Mesendoderm (in vitro differentiated cells): ENCODE data around the gene CLEC4G.

Source experiments
- DNase-seq: peaks from one replicate; pipeline ENCODE4 v3.0.0; 2013
- H2AK5ac ChIP-seq: 2 replicates; pipeline ENCODE4 v1.6.1; 2013; ENCODE audit warnings: low read length, inconsistent platforms
- H2BK120ac ChIP-seq: 2 replicates; pipeline ENCODE4 v1.6.1; 2013; ENCODE audit warnings: low read depth, mild to moderate bottlenecking, low read length, moderate library complexity, mixed read lengths
- H2BK15ac ChIP-seq: replicated peaks from 2 replicates; pipeline ENCODE4 v1.6.1; 2013; ENCODE audit warnings: low read depth, mild to moderate bottlenecking, moderate library complexity
- H2BK5ac ChIP-seq: 2 replicates; pipeline ENCODE4 v1.6.1; 2013; ENCODE audit warnings: low read length, inconsistent platforms
- H3K18ac ChIP-seq: 2 replicates; pipeline ENCODE4 v1.6.1; 2013; ENCODE audit warnings: mild to moderate bottlenecking, low read length, mixed read lengths
- H3K23ac ChIP-seq: one replicate; pipeline ENCODE4 v1.6.1; 2013; ENCODE audit warnings: low read length
- H3K27ac ChIP-seq: 2 replicates; pipeline ENCODE4 v1.5.1; 2013; ENCODE audit warnings: low read depth, mild to moderate bottlenecking, inconsistent platforms, low read length, moderate library complexity
- H3K27me3 ChIP-seq: 2 replicates; pipeline ENCODE4 v1.6.1; 2013; ENCODE audit warnings: low read length, control low read depth, mild to moderate bottlenecking, inconsistent platforms; ENCODE audit not compliant: insufficient read depth, poor library complexity
- H3K36me3 ChIP-seq: 2 replicates; pipeline ENCODE4 v1.6.1; 2013; ENCODE audit warnings: low read length, inconsistent platforms; ENCODE audit not compliant: control insufficient read depth, insufficient read depth
- H3K4ac ChIP-seq: one replicate; pipeline ENCODE4 v1.6.1; 2013; ENCODE audit warnings: low read depth, mild to moderate bottlenecking, low read length, moderate library complexity
- H3K4me1 ChIP-seq: 2 replicates; pipeline ENCODE4 v1.6.1; 2013; ENCODE audit warnings: low read depth, low read length, inconsistent platforms; ENCODE audit not compliant: control insufficient read depth
- H3K4me2 ChIP-seq: 2 replicates; pipeline ENCODE4 v1.6.1; 2013; ENCODE audit warnings: low read length
- H3K4me3 ChIP-seq: 2 replicates; pipeline ENCODE4 v1.5.1; 2013; ENCODE audit warnings: mild to moderate bottlenecking, low read length
- H3K56ac ChIP-seq: one replicate; pipeline ENCODE4 v1.6.1; 2013; ENCODE audit warnings: low read length
- H3K79me1 ChIP-seq: 2 replicates; pipeline ENCODE4 v1.6.1; 2013; ENCODE audit warnings: low read length, inconsistent platforms
- H3K79me2 ChIP-seq: 2 replicates; pipeline ENCODE4 v1.6.1; 2013; ENCODE audit warnings: mild to moderate bottlenecking, low read length; ENCODE audit not compliant: control insufficient read depth, insufficient read depth
- H3K9ac ChIP-seq: 2 replicates; pipeline ENCODE4 v1.6.1; 2013; ENCODE audit warnings: low read length, inconsistent platforms
- H4K5ac ChIP-seq: one replicate; pipeline ENCODE4 v1.6.1; 2013; ENCODE audit warnings: low read length
- H4K8ac ChIP-seq: one replicate; pipeline ENCODE4 v1.6.1; 2013; ENCODE audit warnings: low read depth, mild to moderate bottlenecking, control low read depth, low read length, moderate library complexity
- WGBS: extraction: QIAGEN DNeasy Blood & Tissue Kit; methylation state at CpG from one replicate; pipeline ENCODE4 v1.1.7; 2013; ENCODE audit warnings: low lambda C conversion rate, missing lambda C conversion rate; ENCODE audit not compliant: insufficient coverage; ENCODE audit errors: extremely low coverage; 5-methylcytosine and 5-hydroxymethylcytosine counted together

Gene CLEC4G

GRCh38 chr19:7689165-7689564, 42.7 kb downstream of the CLEC4G start:
- Histone ChIP-seq H3K9ac (no peak overlapping the region), H4K8ac (no peak overlapping the region), H3K23ac (no peak overlapping the region), H2AK5ac (no peak overlapping the region), H3K36me3 (no peaks in the 10 kb centered on the region), H3K27me3 (no peaks in the 10 kb centered on the region), H3K18ac (no peak overlapping the region), H2BK5ac (no peak overlapping the region), H3K4me2 (no peak overlapping the region), H3K56ac (no peak overlapping the region), H3K79me1 (no peaks in the 10 kb centered on the region), H3K27ac (no peak overlapping the region), H4K5ac (no peak overlapping the region), H3K79me2 (no peaks in the 10 kb centered on the region), H3K4me3 (no peak overlapping the region), H2BK120ac (no peak overlapping the region), H2BK15ac (no peak overlapping the region), H3K4ac (no peak overlapping the region), H3K4me1 (no peaks in the 10 kb centered on the region)
- no peak for DNase-seq
- no CpG with 5 or more reads among the region's 23 CpGs for WGBS

- no peaks in the 10 kb centered on the region for H3K4me1 ChIP-seq
- no peaks in the 10 kb centered on the region for H3K36me3 ChIP-seq
- no peak overlapping the region for H4K5ac ChIP-seq
- no peak overlapping the region for H3K56ac ChIP-seq
- H2BK15ac ChIP-seq: no peak overlapping the region
- no peak overlapping the region for H3K4me2 ChIP-seq
- no peak overlapping the region for H4K8ac ChIP-seq
- H3K27me3 ChIP-seq: no peaks in the 10 kb centered on the region
- no peak overlapping the region for H2AK5ac ChIP-seq
- no peak overlapping the region for H3K4ac ChIP-seq
- H2BK5ac ChIP-seq: no peak overlapping the region
- no peak overlapping the region for H3K27ac ChIP-seq
- DNase-seq: no peak
- H3K79me2 ChIP-seq: no peaks in the 10 kb centered on the region
- WGBS: no CpG with 5 or more reads among the region's 12 CpGs
- no peak overlapping the region for H2BK120ac ChIP-seq
- no peak overlapping the region for H3K9ac ChIP-seq
- no peak overlapping the region for H3K23ac ChIP-seq
- H3K79me1 ChIP-seq: no peaks in the 10 kb centered on the region
- H3K18ac ChIP-seq: no peak overlapping the region
- no peak overlapping the region for H3K4me3 ChIP-seq
These were observed 44.7 kb downstream of the CLEC4G start for GRCh38 chr19:7687177-7687576.

GRCh38 chr19:7685546-7686445, 46.1 kb downstream of the CLEC4G start:
- no peak overlapping the region for H4K5ac ChIP-seq
- DNase-seq: no peak
- no peak overlapping the region for H3K18ac ChIP-seq
- H3K27ac ChIP-seq: no peak overlapping the region
- H3K79me2 ChIP-seq: peaks cover 4% of the 10 kb centered on the region
- no peak overlapping the region for H3K4ac ChIP-seq
- no peak overlapping the region for H2BK15ac ChIP-seq
- H3K4me3 ChIP-seq: no peak overlapping the region
- peaks cover 3% of the 10 kb centered on the region for H3K79me1 ChIP-seq
- no peak overlapping the region for H2AK5ac ChIP-seq
- no peak overlapping the region for H3K9ac ChIP-seq
- no peak overlapping the region for H2BK120ac ChIP-seq
- no peak overlapping the region for H3K23ac ChIP-seq
- WGBS: no CpG with 5 or more reads among the region's 19 CpGs
- H3K56ac ChIP-seq: no peak overlapping the region
- no peaks in the 10 kb centered on the region for H3K36me3 ChIP-seq
- H2BK5ac ChIP-seq: no peak overlapping the region
- no peaks in the 10 kb centered on the region for H3K27me3 ChIP-seq
- H4K8ac ChIP-seq: no peak overlapping the region
- H3K4me1 ChIP-seq: peaks cover 3% of the 10 kb centered on the region
- H3K4me2 ChIP-seq: no peak overlapping the region

DNA sequence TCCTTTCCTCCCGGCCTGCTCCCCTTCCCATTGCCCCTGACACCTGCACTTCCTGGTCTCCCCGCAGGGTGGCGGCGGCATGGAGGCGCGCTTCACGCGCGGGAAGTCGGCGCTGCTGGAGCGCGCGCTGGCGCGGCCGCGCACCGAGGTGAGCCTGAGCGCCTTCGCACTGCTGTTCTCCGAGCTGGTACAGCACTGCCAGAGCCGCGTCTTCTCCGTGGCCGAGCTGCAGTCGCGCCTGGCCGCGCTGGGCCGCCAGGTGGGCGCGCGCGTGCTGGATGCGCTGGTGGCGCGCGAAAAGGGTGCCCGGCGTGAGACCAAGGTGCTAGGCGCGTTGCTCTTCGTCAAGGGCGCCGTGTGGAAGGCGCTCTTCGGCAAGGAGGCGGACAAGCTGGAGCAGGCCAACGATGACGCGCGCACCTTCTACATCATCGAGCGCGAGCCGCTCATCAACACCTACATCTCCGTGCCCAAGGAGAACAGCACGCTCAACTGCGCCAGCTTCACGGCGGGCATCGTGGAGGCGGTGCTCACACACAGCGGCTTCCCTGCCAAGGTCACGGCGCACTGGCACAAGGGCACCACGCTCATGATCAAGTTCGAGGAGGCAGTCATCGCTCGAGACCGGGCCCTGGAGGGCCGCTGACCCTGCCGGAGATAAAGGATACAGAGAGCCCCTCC, 49.6 kb downstream of the CLEC4G start:
- Histone ChIP-seq H3K79me2 (peaks cover 4% of the 10 kb centered on the region), H3K27ac (no peak overlapping the region), H2BK5ac (no peak overlapping the region), H3K56ac (peak overlapping the region; percentile 85), H4K8ac (no peak overlapping the region), H3K79me1 (peaks cover 3% of the 10 kb centered on the region), H3K27me3 (no peaks in the 10 kb centered on the region), H3K4me1 (peaks cover 3% of the 10 kb centered on the region), H3K4me2 (no peak overlapping the region), H3K36me3 (no peaks in the 10 kb centered on the region), H2BK120ac (no peak overlapping the region), H3K4ac (no peak overlapping the region), H3K18ac (no peak overlapping the region), H2AK5ac (no peak overlapping the region), H4K5ac (no peak overlapping the region), H2BK15ac (no peak overlapping the region), H3K9ac (peak overlapping the region; percentile 70), H3K23ac (no peak overlapping the region), H3K4me3 (no peak overlapping the region)
- no CpG with 5 or more reads among the region's 74 CpGs for WGBS
- no peak for DNase-seq

- DNase-seq: peak; percentile 95
- peaks cover 3% of the 10 kb centered on the region for H3K79me1 ChIP-seq
- WGBS: no CpG with 5 or more reads among the region's 43 CpGs
These were observed 50.4 kb downstream of the CLEC4G start for GRCh38 chr19:7681340-7682174.

More at GRCh38 chr19:7681340-7682174, 50.4 kb downstream of the CLEC4G start:
- peaks cover 3% of the 10 kb centered on the region for H3K4me1 ChIP-seq
- H2BK15ac ChIP-seq: no peak overlapping the region
- H4K5ac ChIP-seq: no peak overlapping the region
- no peak overlapping the region for H4K8ac ChIP-seq
- no peak overlapping the region for H2BK5ac ChIP-seq
- H3K23ac ChIP-seq: no peak overlapping the region
- peak overlapping the region; percentile 85 for H3K4me3 ChIP-seq
- no peak overlapping the region for H2BK120ac ChIP-seq
- H3K79me2 ChIP-seq: peaks cover 4% of the 10 kb centered on the region
- H3K18ac ChIP-seq: no peak overlapping the region
- H3K56ac ChIP-seq: peak overlapping the region; percentile 89
- H3K9ac ChIP-seq: peak overlapping the region; percentile 93
- no peaks in the 10 kb centered on the region for H3K36me3 ChIP-seq
- H3K4me2 ChIP-seq: peak overlapping the region; percentile 89
- no peak overlapping the region for H3K27ac ChIP-seq
- H3K27me3 ChIP-seq: no peaks in the 10 kb centered on the region
- H2AK5ac ChIP-seq: peak overlapping the region; percentile 95
- H3K4ac ChIP-seq: peak overlapping the region; percentile 8
